T-helper 2 cell (primary cell): ENCODE measurements around the gene MLLT6.

Experiments used
- DNase-seq, 5 experiments: peaks; one replicate each; pipeline versions ENCODE4 v3.0.0 to v3.0.0-alpha.2; 2012 to 2022

Gene MLLT6

GRCh38 chr17:38728290-38728831 is 23.3 kb downstream of the MLLT6 start:
- peak in 3 of 5 experiments; percentile 54 to 94 (median 89) for DNase-seq

- no peak for DNase-seq
Measured at GRCh38 chr17:38729368-38729885, 24.4 kb downstream of the MLLT6 start.

- DNase-seq: peak; percentile 70 to 95 (median 83)
Measured at GRCh38 chr17:38729886-38730525, 24.9 kb downstream of the MLLT6 start, which contains the start of gene CISD3. TSS of gene CISD3 (plus strand) at chr17:38730341. CDS start at chr17:38730359, 18 bp downstream.

- peak in 1 of 5 experiments; percentile 50 for DNase-seq
Measured at GRCh38 chr17:38730526-38731379, 25.7 kb downstream of the MLLT6 start.

- DNase-seq: no peak
Measured at GRCh38 chr17:38731526-38732294, 26.6 kb downstream of the MLLT6 start.

GRCh38 chr17:38732376-38733281 is 27.6 kb downstream of the MLLT6 start:
- DNase-seq: no peak

- no peak for DNase-seq
Measured at GRCh38 chr17:38733282-38733981, 28.4 kb downstream of the MLLT6 start.

- peak in 1 of 5 experiments; percentile 38 for DNase-seq
Measured at GRCh38 chr17:38733982-38734973, 29.2 kb downstream of the MLLT6 start.

- peak; percentile 49 to 70 (median 63) for DNase-seq
Measured at GRCh38 chr17:38735161-38735997, 30.3 kb downstream of the MLLT6 start.

- DNase-seq: no peak
Measured at GRCh38 chr17:38738007-38738662, 33.1 kb downstream of the MLLT6 start.

- no peak for DNase-seq
Measured at GRCh38 chr17:38738686-38739085, 33.6 kb downstream of the MLLT6 start.

GRCh38 chr17:38739305-38739704 is 34.2 kb downstream of the MLLT6 start:
- DNase-seq: no peak

- DNase-seq: no peak
Measured at GRCh38 chr17:38740044-38740443, 35.0 kb downstream of the MLLT6 start.

GRCh38 chr17:38740806-38741205 is 35.7 kb downstream of the MLLT6 start:
- DNase-seq: no peak

GRCh38 chr17:38741461-38741860 is 36.4 kb downstream of the MLLT6 start:
- no peak for DNase-seq

- DNase-seq: no peak
Measured at GRCh38 chr17:38741921-38742410, 36.9 kb downstream of the MLLT6 start.

- peak in 1 of 5 experiments; percentile 72 for DNase-seq
Measured at GRCh38 chr17:38742411-38743308, 37.6 kb downstream of the MLLT6 start.
